H1 (cell line): ENCODE measurements around the gene ZBTB44. TPM values are rescaled to one million over a fixed set of nuclear protein-coding genes. Genes with fewer than 3 reads are reported as not detected.

Experiments
- CHD2 ChIP-seq: IDR thresholded peaks from 2 replicates; pipeline ENCODE4 v1.6.1; 2012; ENCODE audit warnings: low read length, improper control_type of control experiment
- RNF2 ChIP-seq: fragments of 200-900, 300-1000 bp; sonication (generic); IDR thresholded peaks from 2 replicates; pipeline ENCODE4 v1.7.1; 2016; ENCODE audit warnings: borderline replicate concordance, low read depth, mild to moderate bottlenecking, antibody characterized with exemption, low read length; ENCODE audit not compliant: poor library complexity, severe bottlenecking; ENCODE audit errors: missing control alignments
- polyA plus RNA-seq, 7 experiments: library from polyadenylated mRNA; depleted of rRNA in 3 of 7; stranded (reverse) in 5 of 7; unstranded in 2 of 7; fragments of >200 nt in 5 of 7; fragments of 200-250 nt in 2 of 7; gene quantifications; 1 replicate in 5 of 7; 2 replicates in 1 of 7; 4 replicates in 1 of 7; pipeline versions ENCODE4 v1.2.1 to v1.2.3, GENCODE V29; 2011 to 2013; ENCODE audit warnings: missing spikeins in 2 of 7, mixed read lengths in 2 of 7
- total RNA-seq: library from RNA; stranded (reverse); fragmentation: NEBNext Ultra II Directional; extraction: Animal tissue kit (Norgen Biotek cat#: 25700); gene quantifications from 2 replicates; pipeline ENCODE4 v1.2.1, GENCODE V29; 2021

Gene ZBTB44
- total and polyA plus RNA-seq, 2 of the 8 experiments (the other 6 are each of a cell fraction or from before 2014, with no cell fraction given): 37.2 to 158 TPM

- TF ChIP-seq CHD2 (no peak), RNF2 (no peak)
These were observed 69.9 kb downstream of the ZBTB44 start (continued) for GRCh38 chr11:130244848-130245247.
